H1 (cell line): ENCODE measurements around the gene CLDN8. TPM values are rescaled to one million over a fixed set of nuclear protein-coding genes. Genes with fewer than 3 reads are reported as not detected.

Experiments
- BACH1 ChIP-seq: IDR thresholded peaks from 2 replicates; pipeline ENCODE4 v1.6.1; 2012; ENCODE audit warnings: low read length, improper control_type of control experiment
- BCL11A ChIP-seq, 2 experiments: IDR thresholded peaks; one replicate each; pipeline ENCODE4 v1.6.1; 2011; ENCODE audit warnings: low read depth in 2 of 2, low read length in 2 of 2, mild to moderate bottlenecking in 2 of 2
- BRCA1 ChIP-seq: IDR thresholded peaks from 2 replicates; pipeline ENCODE4 v1.6.1; 2012; ENCODE audit warnings: low read depth, low read length, improper control_type of control experiment
- HDAC6 ChIP-seq: IDR thresholded peaks from one replicate; pipeline ENCODE4 v1.7.1; 2012; ENCODE audit warnings: low read depth, mild to moderate bottlenecking, inconsistent platforms, low read length, moderate library complexity
- KDM1A ChIP-seq: fragments of 200-600, 300-600 bp; sonication (generic); IDR thresholded peaks from 2 replicates; pipeline ENCODE4 v1.7.1; 2016; ENCODE audit warnings: mild to moderate bottlenecking, low read length, borderline replicate concordance
- KDM4A ChIP-seq: IDR thresholded peaks from one replicate; pipeline ENCODE4 v1.7.1; 2012; ENCODE audit warnings: low read depth, mild to moderate bottlenecking, moderate library complexity, low read length, inconsistent platforms; ENCODE audit not compliant: severe bottlenecking
- KDM5A ChIP-seq: fragments of 200-600 bp; IDR thresholded peaks from 2 replicates; pipeline ENCODE4 v1.7.1; 2012; ENCODE audit warnings: mild to moderate bottlenecking, low read length, inconsistent platforms, mixed read lengths
- NANOG ChIP-seq: IDR thresholded peaks from 2 replicates; pipeline ENCODE4 v1.6.1; 2011; ENCODE audit warnings: low read length, low read depth, mild to moderate bottlenecking, inconsistent platforms; ENCODE audit not compliant: insufficient read depth, poor library complexity, severe bottlenecking
- POU5F1 ChIP-seq: IDR thresholded peaks from 2 replicates; pipeline ENCODE4 v1.6.1; 2011; ENCODE audit warnings: low read depth, mild to moderate bottlenecking, low read length, moderate library complexity
- RBBP5 ChIP-seq: IDR thresholded peaks from 2 replicates; pipeline ENCODE4 v1.7.1; 2012; ENCODE audit warnings: low read depth, mild to moderate bottlenecking, inconsistent platforms, low read length, moderate library complexity, borderline replicate concordance
- SAP30 ChIP-seq: fragments of 300-600 bp; sonication (generic); IDR thresholded peaks from 2 replicates; pipeline ENCODE4 v1.7.1; 2012; ENCODE audit warnings: low read length, moderate library complexity, mild to moderate bottlenecking, inconsistent platforms; ENCODE audit not compliant: insufficient read depth, insufficient replicate concordance
- SIRT6 ChIP-seq: IDR thresholded peaks from one replicate; pipeline ENCODE4 v1.7.1; 2012; ENCODE audit warnings: low read length, inconsistent platforms
- SIX5 ChIP-seq: IDR thresholded peaks from 2 replicates; pipeline ENCODE4 v1.6.1; 2011; ENCODE audit warnings: mild to moderate bottlenecking, low read depth, low read length
- TAF7 ChIP-seq: optimal IDR thresholded peaks from 2 replicates; pipeline ENCODE3; 2011; ENCODE audit warnings: low read depth, mild to moderate bottlenecking, inconsistent platforms, low read length, moderate library complexity, borderline replicate concordance
- TBP ChIP-seq: IDR thresholded peaks from 2 replicates; pipeline ENCODE4 v1.6.1; 2011; ENCODE audit warnings: low read depth, low read length, improper control_type of control experiment
- TEAD4 ChIP-seq: IDR thresholded peaks from 2 replicates; pipeline ENCODE4 v1.6.1; 2012; ENCODE audit warnings: low read depth, low read length, inconsistent platforms, mixed read lengths
- YY1 ChIP-seq: IDR thresholded peaks from 2 replicates; pipeline ENCODE4 v1.6.1; 2011; ENCODE audit warnings: low read depth, mild to moderate bottlenecking, low read length
- ZNF274 ChIP-seq: IDR thresholded peaks from 2 replicates; pipeline ENCODE4 v1.7.0; 2012; ENCODE audit warnings: low read length, borderline replicate concordance; ENCODE audit errors: extremely low read depth
- polyA plus RNA-seq, 7 experiments: library from polyadenylated mRNA; depleted of rRNA in 3 of 7; stranded (reverse) in 5 of 7; unstranded in 2 of 7; fragments of >200 nt in 5 of 7; fragments of 200-250 nt in 2 of 7; gene quantifications; 1 replicate in 5 of 7; 2 replicates in 1 of 7; 4 replicates in 1 of 7; pipeline versions ENCODE4 v1.2.1 to v1.2.3, GENCODE V29; 2011 to 2013; ENCODE audit warnings: missing spikeins in 2 of 7, mixed read lengths in 2 of 7
- total RNA-seq: library from RNA; stranded (reverse); fragmentation: NEBNext Ultra II Directional; extraction: Animal tissue kit (Norgen Biotek cat#: 25700); gene quantifications from 2 replicates; pipeline ENCODE4 v1.2.1, GENCODE V29; 2021
- TF ChIP-seq, protein P1 (sequence below): IDR thresholded peaks from 2 replicates; pipeline ENCODE4 v1.6.1; 2011; ENCODE audit warnings: low read length, improper control_type of control experiment

CLDN8 gene
- total and polyA plus RNA-seq, 2 of the 8 experiments (the other 6 are each of a cell fraction or from before 2014, with no cell fraction given), result not detected

GRCh38 chr21:30200000-30200399 is 15.9 kb downstream of the CLDN8 start (continued):
- no peak for TF ChIP-seq TEAD4
- no peak for TF ChIP-seq KDM5A
- no peak for TF ChIP-seq POU5F1
- no peak for TF ChIP-seq RBBP5
- no peak for TF ChIP-seq KDM1A
- no peak for TF ChIP-seq BACH1
- TF ChIP-seq NANOG, result no peak
- no peak for TF ChIP-seq KDM4A
- no peak for TF ChIP-seq HDAC6
- TF ChIP-seq SIX5, result no peak
- TF ChIP-seq, protein P1, sequence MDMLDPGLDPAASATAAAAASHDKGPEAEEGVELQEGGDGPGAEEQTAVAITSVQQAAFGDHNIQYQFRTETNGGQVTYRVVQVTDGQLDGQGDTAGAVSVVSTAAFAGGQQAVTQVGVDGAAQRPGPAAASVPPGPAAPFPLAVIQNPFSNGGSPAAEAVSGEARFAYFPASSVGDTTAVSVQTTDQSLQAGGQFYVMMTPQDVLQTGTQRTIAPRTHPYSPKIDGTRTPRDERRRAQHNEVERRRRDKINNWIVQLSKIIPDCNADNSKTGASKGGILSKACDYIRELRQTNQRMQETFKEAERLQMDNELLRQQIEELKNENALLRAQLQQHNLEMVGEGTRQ, result no peak
- no peak for TF ChIP-seq SAP30
- TF ChIP-seq ZNF274, result no peak
- no peak for TF ChIP-seq TAF7
- TF ChIP-seq YY1, result no peak
- TF ChIP-seq BRCA1, result no peak
- no peak for TF ChIP-seq SIRT6
- TF ChIP-seq TBP, result no peak
- no peak for TF ChIP-seq BCL11A (IDR thresholded peaks at IDR 0.05; ENCODE audit: low read depth in 2 of 2, low read length in 2 of 2)
